DND-41 (cell line): ENCODE results near the gene NUBP2.

ENCODE experiments used
- ATAC-seq: fragments of 200-7000 bp; cut with Tn5 transposase; 3 replicates; pipeline ENCODE4 v1.9.1; 2021; ENCODE audit warnings: low read depth; ENCODE audit not compliant: insufficient read depth
- DNase-seq: peaks from one replicate; pipeline ENCODE4 v3.0.0-alpha.2; 2020
- H2AFZ ChIP-seq: 2 replicates; pipeline ENCODE4 v1.6.0; 2012; ENCODE audit warnings: low read depth, low read length
- H3K27ac ChIP-seq: 2 replicates; pipeline ENCODE4 v1.5.1; 2012; ENCODE audit warnings: low read length, inconsistent platforms
- H3K27me3 ChIP-seq: fragments of 200-600 bp; sonication (generic); 2 replicates; pipeline ENCODE4 v1.6.0; 2012; ENCODE audit warnings: low read length, mild to moderate bottlenecking, inconsistent platforms; ENCODE audit not compliant: insufficient read depth, poor library complexity
- H3K36me3 ChIP-seq: 2 replicates; pipeline ENCODE4 v1.5.1; 2012; ENCODE audit warnings: low read length, inconsistent platforms; ENCODE audit not compliant: insufficient read depth
- H3K4me1 ChIP-seq: 2 replicates; pipeline ENCODE4 v1.5.1; 2012; ENCODE audit warnings: mild to moderate bottlenecking, low read length; ENCODE audit not compliant: insufficient read depth
- H3K4me2 ChIP-seq: 2 replicates; pipeline ENCODE4 v1.6.0; 2012; ENCODE audit warnings: mild to moderate bottlenecking, moderate library complexity, low read length, inconsistent platforms; ENCODE audit not compliant: insufficient read depth
- H3K4me3 ChIP-seq, 2 experiments: fragments of 200-600 bp in 1 of 2; shearing (Covaris generic) in 1 of 2; 2 replicates each; pipeline ENCODE4 v1.5.1; 2012 to 2016; ENCODE audit warnings: inconsistent platforms in 2 of 2, low read length in 2 of 2, mild to moderate bottlenecking in 2 of 2, low read depth in 1 of 2, moderate library complexity in 1 of 2
- H3K79me2 ChIP-seq: 2 replicates; pipeline ENCODE4 v1.6.0; 2012; ENCODE audit warnings: low read length, inconsistent platforms; ENCODE audit not compliant: insufficient read depth
- H3K9ac ChIP-seq: 2 replicates; pipeline ENCODE4 v1.6.0; 2012; ENCODE audit warnings: low read depth, mild to moderate bottlenecking, inconsistent platforms, low read length, moderate library complexity
- H3K9me3 ChIP-seq: 2 replicates; pipeline ENCODE4 v1.5.1; 2012; ENCODE audit warnings: low read length, moderate library complexity, mild to moderate bottlenecking, inconsistent platforms; ENCODE audit not compliant: insufficient read depth, severe bottlenecking
- H4K20me1 ChIP-seq: 2 replicates; pipeline ENCODE4 v1.6.0; 2012; ENCODE audit warnings: low read length; ENCODE audit not compliant: insufficient read depth
- EZH2 ChIP-seq: IDR thresholded peaks from 3 replicates; pipeline ENCODE4 v1.6.1; 2012; ENCODE audit warnings: borderline replicate concordance, low read depth, mild to moderate bottlenecking, moderate library complexity, low read length, inconsistent platforms; ENCODE audit not compliant: severe bottlenecking

NUBP2 gene

DNA sequence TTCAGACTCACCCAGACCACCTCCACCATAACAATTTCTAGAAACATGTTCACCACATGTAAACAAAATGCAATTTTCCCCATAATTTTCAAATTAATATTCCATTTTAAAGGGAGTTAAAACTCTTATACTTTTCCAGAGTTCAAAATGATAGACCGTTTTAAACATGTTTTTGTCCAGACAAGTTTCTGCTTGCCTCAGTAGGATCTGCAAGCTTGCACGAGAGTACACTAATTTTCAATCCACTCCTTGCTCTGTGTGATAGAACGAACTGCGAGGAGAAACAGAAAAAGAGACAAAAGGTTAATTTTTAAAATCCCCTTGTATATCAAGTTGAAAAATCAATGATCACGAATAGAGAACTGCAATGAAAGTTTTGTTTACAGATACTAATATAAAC is 51.3 kb downstream of the NUBP2 start:
- Histone ChIP-seq H2AFZ (no peak overlapping the region), H4K20me1 (peaks cover 2% of the 10 kb centered on the region; the same call in 1 of the 2 replicates), H3K79me2 (peaks cover 3% of the 10 kb centered on the region; the same call in 1 of the 2 replicates), H3K27me3 (no peaks in the 10 kb centered on the region), H3K4me1 (peaks cover 10% of the 10 kb centered on the region), H3K36me3 (peaks cover 11% of the 10 kb centered on the region; the same call in 1 of the 2 replicates), H3K4me3 (no peak overlapping the region), H3K4me2 (no peak overlapping the region), H3K27ac (no peak overlapping the region), H3K9me3 (no peaks in the 10 kb centered on the region), H3K9ac (no peak overlapping the region)
- ATAC-seq (no peak), DNase-seq (no peak)
- no peak for TF ChIP-seq EZH2
